Kasumi-1 (cell line): ENCODE measurements around the gene FXYD5.
A peak's percentile ranks its signal among the peaks of the same experiment; 100 is the strongest.

ENCODE experiments used
- DNase-seq, 2 experiments: peaks; one replicate each; lab custom pipeline; 2025; lab: John Stamatoyannopoulos, UW

FXYD5 gene

GRCh38 chr19:35155981-35156672, 1.6 kb downstream of the FXYD5 start:
- no peak for DNase-seq

- DNase-seq = no peak
These were observed 2.1 kb downstream of the FXYD5 start for GRCh38 chr19:35156673-35157014.

- no peak for DNase-seq
These were observed 2.9 kb downstream of the FXYD5 start for GRCh38 chr19:35157431-35157830.

GRCh38 chr19:35159606-35160005, 5.1 kb downstream of the FXYD5 start:
- no peak for DNase-seq

- no peak for DNase-seq
These were observed 6.3 kb downstream of the FXYD5 start for GRCh38 chr19:35160629-35161433.

GRCh38 chr19:35161434-35161743, 6.9 kb downstream of the FXYD5 start:
- DNase-seq = no peak

GRCh38 chr19:35162471-35163326, 8.2 kb downstream of the FXYD5 start:
- no peak for DNase-seq

GRCh38 chr19:35164418-35164817, 9.9 kb downstream of the FXYD5 start:
- DNase-seq = no peak

GRCh38 chr19:35165200-35166058, 10.9 kb downstream of the FXYD5 start:
- no peak for DNase-seq

- no peak for DNase-seq
These were observed 11.8 kb downstream of the FXYD5 start for GRCh38 chr19:35166100-35167063.

- peak; percentile 57 to 75 for DNase-seq
These were observed 12.9 kb downstream of the FXYD5 start for GRCh38 chr19:35167251-35168119.

GRCh38 chr19:35168196-35168595, 13.7 kb downstream of the FXYD5 start:
- DNase-seq = no peak

- DNase-seq = no peak
These were observed 14.9 kb downstream of the FXYD5 start for GRCh38 chr19:35169221-35169995.

GRCh38 chr19:35170359-35171061, 16.0 kb downstream of the FXYD5 start:
- no peak for DNase-seq

GRCh38 chr19:35171730-35172129, 17.2 kb downstream of the FXYD5 start:
- DNase-seq = peak; percentile 8 to 30

GRCh38 chr19:35174226-35174625, 19.7 kb downstream of the FXYD5 start:
- DNase-seq = no peak

- DNase-seq = no peak
These were observed 21.6 kb downstream of the FXYD5 start for GRCh38 chr19:35176181-35176570.
